ENCODE results near the gene SNX10. TPM values are rescaled to one million over a fixed set of nuclear protein-coding genes. Genes with fewer than 3 reads are reported as not detected.
"Not testable (repeated sequence)": the region's sequence is repeated elsewhere in the genome, so short reads cannot be mapped to it uniquely, and the experiment has no call there.

Gene SNX10
- total RNA-seq (2022) (7.6 and 8.8 TPM in 2 replicates), Bru-seq, nascent RNA (percentile 50 among the genes with signal in this experiment), BruChase-seq, experiment 1, labeled RNA remaining after a 2-hour chase (percentile 48 among the genes with signal in this experiment), BruChase-seq, experiment 2, labeled RNA remaining after a 6-hour chase (percentile 56 among the genes with signal in this experiment)
- long read RNA-seq, transcript SNX10-201 (7 exons, 2,546 nt) = major isoform, 26 of 29 reads
- long read RNA-seq, partial matches to known transcripts = 0 of 29 reads
- long read RNA-seq, other reads (novel, unspliced or antisense) = 2 of 29 reads

GRCh38 chr7:26291699-26292538, at the start of gene SNX10:
TSS of gene SNX10 (plus strand) at chr7:26291862. CDS start at chr7:26346443, 54,581 bp downstream.
- peak; percentile 75 to 84 for DNase-seq
- H3K4me3 Mint-ChIP-seq (ENCODE audit: unreplicated experiment) = peak within 1 kb of the TSS; percentile 78

GRCh38 chr7:26245150-26245549, 46.5 kb upstream of the SNX10 start:
- H3K9me3 Mint-ChIP-seq (ENCODE audit: unreplicated experiment) = no peaks in the 10 kb centered on the region
- ChIA-PET POLR2A (no interaction called here), CTCF (no interaction called here)
- no peak overlapping the region for H3K4me3 Mint-ChIP-seq (ENCODE audit: unreplicated experiment)
- H3K4me3 ChIP-seq (ENCODE audit: low read depth, low read length) = no peak overlapping the region
- no peak for DNase-seq
- no peaks in the 10 kb centered on the region for H3K9me3 ChIP-seq
- no peaks in the 10 kb centered on the region for H3K27me3 Mint-ChIP-seq (ENCODE audit: insufficient read depth, unreplicated experiment)
- H3K27ac Mint-ChIP-seq (ENCODE audit: unreplicated experiment) = no peak overlapping the region
- BruUV-seq (replicated peaks) = no TSS peak
- no peaks in the 10 kb centered on the region for H3K36me3 ChIP-seq (ENCODE audit: control insufficient read depth, insufficient read depth, low read length)
- no peaks in the 10 kb centered on the region for H3K36me3 Mint-ChIP-seq (ENCODE audit: insufficient read depth, unreplicated experiment)
- H3K4me1 Mint-ChIP-seq (ENCODE audit: low read depth, unreplicated experiment) = no peaks in the 10 kb centered on the region
- H3K27me3 ChIP-seq (replicated peaks; ENCODE audit: control insufficient read depth, insufficient read depth, low read length) = no peaks in the 10 kb centered on the region; the same call in 1 of the 2 replicates
- TF ChIP-seq CTCF (IDR thresholded peaks at IDR 0.05; ENCODE audit: insufficient read depth in 1 of 2, low read depth in 1 of 2, low read length in 1 of 2, severe bottlenecking in 1 of 2, unreplicated experiment in 1 of 2) = no peak
- H3K4me1 ChIP-seq = no peaks in the 10 kb centered on the region
- intact Hi-C loops (cut with micrococcal nuclease; ENCODE audit: unreplicated experiment) = no loop called here

More at GRCh38 chr7:26291699-26292538, at the start of gene SNX10:
- POLR2A ChIA-PET = no interaction called here
- H3K36me3 ChIP-seq (ENCODE audit: control insufficient read depth, insufficient read depth, low read length) = no peaks in the 10 kb centered on the region
- intact Hi-C loops (cut with micrococcal nuclease; ENCODE audit: unreplicated experiment) = loop anchor here (2.0 kb wide), 1 partner anchor 73 kb away; no protein-coding TSS in a partner anchor
- no peaks in the 10 kb centered on the region for H3K4me1 ChIP-seq
- no peaks in the 10 kb centered on the region for H3K27me3 ChIP-seq (replicated peaks; ENCODE audit: control insufficient read depth, insufficient read depth, low read length)
- TF ChIP-seq CTCF (IDR thresholded peaks at IDR 0.05; ENCODE audit: insufficient read depth in 1 of 2, low read depth in 1 of 2, low read length in 1 of 2, severe bottlenecking in 1 of 2, unreplicated experiment in 1 of 2) = peak; percentile 28 to 63
- TSS peak; percentile 26 for BruUV-seq (replicated peaks)
- peak within 1 kb of the TSS; percentile 62 for H3K4me3 ChIP-seq (ENCODE audit: low read depth, low read length)
- Mint-ChIP-seq H3K27ac (ENCODE audit: unreplicated experiment) (peak within 1 kb of the TSS; percentile 74), H3K4me1 (ENCODE audit: low read depth, unreplicated experiment) (peaks cover 10% of the 10 kb centered on the region), H3K9me3 (ENCODE audit: unreplicated experiment) (no peaks in the 10 kb centered on the region), H3K27me3 (ENCODE audit: insufficient read depth, unreplicated experiment) (no peaks in the 10 kb centered on the region), H3K36me3 (ENCODE audit: insufficient read depth, unreplicated experiment) (no peaks in the 10 kb centered on the region)
- CTCF ChIA-PET = interaction anchor here (1.2 to 1.4 kb wide), 3 partner anchors 56 to 78 kb away, joined by 3 to 4 read pairs (median 4); no protein-coding TSS in a partner anchor
- H3K9me3 ChIP-seq = no peaks in the 10 kb centered on the region

- CTCF ChIA-PET = no interaction called here
- H3K27ac Mint-ChIP-seq (ENCODE audit: unreplicated experiment) = no peak overlapping the region
- no peak overlapping the region for H3K4me3 Mint-ChIP-seq (ENCODE audit: unreplicated experiment)
- Histone ChIP-seq H3K4me3 (ENCODE audit: low read depth, low read length) (no peak overlapping the region), H3K9me3 (no peaks in the 10 kb centered on the region), H3K36me3 (ENCODE audit: control insufficient read depth, insufficient read depth, low read length) (no peaks in the 10 kb centered on the region), H3K4me1 (no peaks in the 10 kb centered on the region), H3K27me3 (replicated peaks; ENCODE audit: control insufficient read depth, insufficient read depth, low read length) (no peaks in the 10 kb centered on the region)
- POLR2A ChIA-PET = no interaction called here
- BruUV-seq (replicated peaks) = no TSS peak
- no peak for TF ChIP-seq CTCF (IDR thresholded peaks at IDR 0.05; ENCODE audit: insufficient read depth in 1 of 2, low read depth in 1 of 2, low read length in 1 of 2, severe bottlenecking in 1 of 2, unreplicated experiment in 1 of 2)
- no peaks in the 10 kb centered on the region for H3K36me3 Mint-ChIP-seq (ENCODE audit: insufficient read depth, unreplicated experiment)
- intact Hi-C loops (cut with micrococcal nuclease; ENCODE audit: unreplicated experiment) = no loop called here
- no peak for DNase-seq
- H3K4me1 Mint-ChIP-seq (ENCODE audit: low read depth, unreplicated experiment) = no peaks in the 10 kb centered on the region
- no peaks in the 10 kb centered on the region for H3K9me3 Mint-ChIP-seq (ENCODE audit: unreplicated experiment)
- no peaks in the 10 kb centered on the region for H3K27me3 Mint-ChIP-seq (ENCODE audit: insufficient read depth, unreplicated experiment)
These were observed 41.4 kb upstream of the SNX10 start for GRCh38 chr7:26250239-26250638.

GRCh38 chr7:26261866-26262265, 29.8 kb upstream of the SNX10 start:
- H3K4me1 Mint-ChIP-seq (ENCODE audit: low read depth, unreplicated experiment); H3K27me3 Mint-ChIP-seq (ENCODE audit: insufficient read depth, unreplicated experiment); H3K36me3 Mint-ChIP-seq (ENCODE audit: insufficient read depth, unreplicated experiment); H3K4me3 ChIP-seq (ENCODE audit: low read depth, low read length); H3K4me3 Mint-ChIP-seq (ENCODE audit: unreplicated experiment); intact Hi-C loops (cut with micrococcal nuclease; ENCODE audit: unreplicated experiment); H3K27ac Mint-ChIP-seq (ENCODE audit: unreplicated experiment); H3K4me1 ChIP-seq; H3K36me3 ChIP-seq (ENCODE audit: control insufficient read depth, insufficient read depth, low read length); POLR2A ChIA-PET; CTCF ChIA-PET; H3K27me3 ChIP-seq (replicated peaks; ENCODE audit: control insufficient read depth, insufficient read depth, low read length); DNase-seq; BruUV-seq (replicated peaks): not testable (repeated sequence)
- peaks cover 33% of the 10 kb centered on the region for H3K9me3 Mint-ChIP-seq (ENCODE audit: unreplicated experiment)
- H3K9me3 ChIP-seq = peaks cover 19% of the 10 kb centered on the region

Measured in Caco-2 (cell line).